Uterus (tissue), 2 donors: ENCODE data around the gene HELT.

ENCODE experiments used
- CTCF ChIP-seq, 4 experiments: fragments of 200-600 bp in 2 of 4; fragments of 450-650 bp in 2 of 4; sonication (generic) in 2 of 4; IDR thresholded peaks; one replicate each; pipeline ENCODE4 v1.5.1; 2016 to 2019; ENCODE audit warnings: antibody characterized with exemption in 4 of 4, mild to moderate bottlenecking in 2 of 4, moderate library complexity in 1 of 4
- POLR2A ChIP-seq, 2 donors: fragments of 450-650 bp; IDR thresholded peaks; one replicate each; pipeline ENCODE4 v1.6.1; 2016; ENCODE audit warnings: antibody characterized with exemption in 2 of 2, mild to moderate bottlenecking in 1 of 2, moderate library complexity in 1 of 2

DNA sequence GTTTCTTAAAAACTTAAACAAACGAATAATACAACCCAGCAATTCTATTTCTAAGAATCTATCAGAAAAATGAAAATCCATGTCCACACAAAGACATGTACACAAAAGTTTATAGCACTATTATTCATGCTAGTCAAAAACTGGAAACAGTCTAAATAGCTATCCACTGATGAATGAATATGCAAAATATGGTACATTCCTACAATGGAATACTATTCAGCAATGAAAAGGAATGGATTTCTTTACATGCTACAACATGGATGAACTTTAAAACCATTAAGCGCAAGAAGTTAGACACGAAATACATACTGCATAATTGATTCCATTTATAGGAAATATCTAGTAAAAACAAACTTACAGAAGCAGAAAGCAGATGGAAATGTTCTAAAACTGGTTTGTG is 43.3 kb downstream of the HELT start:
- TF ChIP-seq CTCF (IDR thresholded peaks at IDR 0.05) (no peak), POLR2A (IDR thresholded peaks at IDR 0.05) (no peak)
